HepG2 (cell line): ENCODE data around the gene RRM2. TPM values are rescaled to one million over a fixed set of nuclear protein-coding genes. Genes with fewer than 3 reads are reported as not detected.

Experiments
- AHR ChIP-seq: IDR thresholded peaks from 2 replicates; pipeline ENCODE4 v1.6.1; 2018; ENCODE audit warnings: missing genetic modification reagents, missing compliant biosample characterization
- CCDC6 ChIP-seq: sonication (generic); formaldehyde crosslinking; IDR thresholded peaks from 2 replicates; pipeline ENCODE4 v1.8.1; 2022; ENCODE audit warnings: mild to moderate bottlenecking, missing genetic modification reagents, moderate library complexity
- NBN ChIP-seq: fragments of 450-650 bp; conservative IDR thresholded peaks from 2 replicates; pipeline ENCODE4 v1.6.1; 2017
- SMARCC2 ChIP-seq: fragments of 450-650 bp; IDR thresholded peaks from 2 replicates; pipeline ENCODE4 v1.6.1; 2017; ENCODE audit warnings: antibody characterized with exemption, mild to moderate bottlenecking
- SPEN ChIP-seq: sonication (generic); formaldehyde crosslinking; IDR thresholded peaks from 2 replicates; pipeline ENCODE4 v1.5.1; 2020; ENCODE audit warnings: low read depth, mild to moderate bottlenecking, missing genetic modification reagents
- ZNF660 ChIP-seq: sonication (generic); formaldehyde crosslinking; IDR thresholded peaks from 2 replicates; pipeline ENCODE4 v1.5.1; 2020; ENCODE audit warnings: mild to moderate bottlenecking, low read depth, missing genetic modification reagents, borderline replicate concordance
- ZNF879 ChIP-seq: sonication (generic); formaldehyde crosslinking; IDR thresholded peaks from 2 replicates; pipeline ENCODE4 v1.8.1; 2023; ENCODE audit warnings: missing genetic modification reagents
- polyA plus RNA-seq, 8 experiments: library from polyadenylated mRNA; depleted of rRNA in 3 of 8; stranded (reverse) in 7 of 8; unstranded in 1 of 8; fragments of >200 nt; fragmentation: Illumina TruSeq in 4 of 8; extraction: Trizol in 4 of 8; gene quantifications; 2 replicates each; pipeline versions ENCODE4 v1.2.1 to v1.2.3, GENCODE V29; 2011 to 2016; ENCODE audit warnings: low read depth in 4 of 8, missing spikeins in 1 of 8, mixed read lengths in 1 of 8; ENCODE audit not compliant: insufficient read depth in 1 of 8
- total RNA-seq, 5 experiments: library from RNA; depleted of rRNA; stranded (reverse); fragments of >200 nt; fragmentation: Illumina TruSeq; extraction: Trizol; gene quantifications; 2 replicates each; pipeline ENCODE4 v1.2.3, GENCODE V29; 2016; ENCODE audit warnings: low read depth in 1 of 5
- TF ChIP-seq, protein P1 (sequence below): sonication (generic); formaldehyde crosslinking; IDR thresholded peaks from 2 replicates; pipeline ENCODE4 v1.5.1; 2020; ENCODE audit warnings: mild to moderate bottlenecking, missing genetic modification reagents, moderate library complexity
- TF ChIP-seq, protein P2 (sequence below): sonication (generic); formaldehyde crosslinking; conservative IDR thresholded peaks from 2 replicates; pipeline ENCODE4 v1.8.1; 2023; ENCODE audit warnings: missing genetic modification reagents
- TF ChIP-seq, protein P3 (sequence below): sonication (generic); formaldehyde crosslinking; conservative IDR thresholded peaks from 2 replicates; pipeline ENCODE4 v1.4.0; 2020; ENCODE audit warnings: missing genetic modification reagents
- TF ChIP-seq, protein P4 (sequence below): sonication (generic); formaldehyde crosslinking; IDR thresholded peaks from 2 replicates; pipeline ENCODE4 v1.4.0; 2020; ENCODE audit warnings: missing genetic modification reagents
- TF ChIP-seq, protein P5 (sequence below): sonication (generic); formaldehyde crosslinking; IDR thresholded peaks from 2 replicates; pipeline ENCODE4 v1.4.0; 2020; ENCODE audit warnings: missing genetic modification reagents
- TF ChIP-seq, protein P6 (sequence below): sonication (generic); formaldehyde crosslinking; IDR thresholded peaks from 2 replicates; pipeline ENCODE4 v1.5.1; 2020; ENCODE audit warnings: missing genetic modification reagents, mild to moderate bottlenecking, borderline replicate concordance
- TF ChIP-seq, protein P7 (sequence below): sonication (generic); formaldehyde crosslinking; IDR thresholded peaks from 2 replicates; pipeline ENCODE4 v1.8.0; 2022; ENCODE audit warnings: mild to moderate bottlenecking, missing genetic modification reagents, borderline replicate concordance

RRM2 gene
- total and polyA plus RNA-seq, 2 of the 13 experiments (the other 11 are each of a cell fraction or from before 2014, with no cell fraction given) = 31.3 to 150 TPM

DNA sequence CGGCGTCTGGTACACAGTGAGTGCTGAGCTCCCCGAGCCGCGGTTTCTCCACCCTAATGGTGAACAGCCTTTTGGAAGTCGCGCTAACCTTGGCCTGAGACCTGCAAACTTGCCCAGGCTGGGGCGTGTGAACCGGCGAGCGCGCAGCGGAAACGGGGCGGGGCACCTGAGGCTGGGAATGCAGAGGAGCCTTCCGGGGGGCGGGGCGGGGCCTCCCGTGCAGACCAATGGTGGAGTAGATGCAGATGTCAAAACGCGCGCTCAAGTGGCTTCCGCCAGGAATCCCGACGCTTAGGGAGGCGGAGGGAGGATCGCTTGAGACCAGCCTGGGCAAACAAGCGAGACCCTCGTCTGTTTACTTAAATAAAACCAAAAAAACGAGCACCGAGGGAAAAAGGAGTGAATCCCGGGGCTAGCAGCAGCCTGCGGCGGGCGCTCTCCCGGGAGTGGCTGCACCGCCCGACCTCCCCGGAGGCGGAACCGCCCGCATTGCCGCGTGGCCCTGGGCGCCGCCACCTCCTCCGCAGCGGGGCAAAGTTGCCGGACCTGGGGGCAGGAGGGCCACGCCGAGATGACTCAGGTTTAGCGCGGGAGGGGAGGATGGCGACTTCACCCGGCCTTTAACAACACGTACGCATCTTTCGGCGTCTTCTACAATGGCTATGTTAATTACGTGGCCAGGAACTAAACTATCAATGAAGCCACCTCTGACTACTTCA lies 2.2 kb upstream of the RRM2 start (continued):
- TF ChIP-seq, protein P1, sequence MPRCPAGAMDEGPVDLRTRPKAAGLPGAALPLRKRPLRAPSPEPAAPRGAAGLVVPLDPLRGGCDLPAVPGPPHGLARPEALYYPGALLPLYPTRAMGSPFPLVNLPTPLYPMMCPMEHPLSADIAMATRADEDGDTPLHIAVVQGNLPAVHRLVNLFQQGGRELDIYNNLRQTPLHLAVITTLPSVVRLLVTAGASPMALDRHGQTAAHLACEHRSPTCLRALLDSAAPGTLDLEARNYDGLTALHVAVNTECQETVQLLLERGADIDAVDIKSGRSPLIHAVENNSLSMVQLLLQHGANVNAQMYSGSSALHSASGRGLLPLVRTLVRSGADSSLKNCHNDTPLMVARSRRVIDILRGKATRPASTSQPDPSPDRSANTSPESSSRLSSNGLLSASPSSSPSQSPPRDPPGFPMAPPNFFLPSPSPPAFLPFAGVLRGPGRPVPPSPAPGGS = peak; percentile 92
- TF ChIP-seq ZNF660 (CRISPR knock-in tag) = no peak
- TF ChIP-seq, protein P2, sequence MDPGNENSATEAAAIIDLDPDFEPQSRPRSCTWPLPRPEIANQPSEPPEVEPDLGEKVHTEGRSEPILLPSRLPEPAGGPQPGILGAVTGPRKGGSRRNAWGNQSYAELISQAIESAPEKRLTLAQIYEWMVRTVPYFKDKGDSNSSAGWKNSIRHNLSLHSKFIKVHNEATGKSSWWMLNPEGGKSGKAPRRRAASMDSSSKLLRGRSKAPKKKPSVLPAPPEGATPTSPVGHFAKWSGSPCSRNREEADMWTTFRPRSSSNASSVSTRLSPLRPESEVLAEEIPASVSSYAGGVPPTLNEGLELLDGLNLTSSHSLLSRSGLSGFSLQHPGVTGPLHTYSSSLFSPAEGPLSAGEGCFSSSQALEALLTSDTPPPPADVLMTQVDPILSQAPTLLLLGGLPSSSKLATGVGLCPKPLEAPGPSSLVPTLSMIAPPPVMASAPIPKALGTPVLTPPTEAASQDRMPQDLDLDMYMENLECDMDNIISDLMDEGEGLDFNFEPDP (CRISPR knock-in tag) = 0 out of 2 replicates have a peak, but pooled peaks have one; percentile 64
- no peak for TF ChIP-seq ZNF879 (CRISPR knock-in tag)
- TF ChIP-seq, protein P3, sequence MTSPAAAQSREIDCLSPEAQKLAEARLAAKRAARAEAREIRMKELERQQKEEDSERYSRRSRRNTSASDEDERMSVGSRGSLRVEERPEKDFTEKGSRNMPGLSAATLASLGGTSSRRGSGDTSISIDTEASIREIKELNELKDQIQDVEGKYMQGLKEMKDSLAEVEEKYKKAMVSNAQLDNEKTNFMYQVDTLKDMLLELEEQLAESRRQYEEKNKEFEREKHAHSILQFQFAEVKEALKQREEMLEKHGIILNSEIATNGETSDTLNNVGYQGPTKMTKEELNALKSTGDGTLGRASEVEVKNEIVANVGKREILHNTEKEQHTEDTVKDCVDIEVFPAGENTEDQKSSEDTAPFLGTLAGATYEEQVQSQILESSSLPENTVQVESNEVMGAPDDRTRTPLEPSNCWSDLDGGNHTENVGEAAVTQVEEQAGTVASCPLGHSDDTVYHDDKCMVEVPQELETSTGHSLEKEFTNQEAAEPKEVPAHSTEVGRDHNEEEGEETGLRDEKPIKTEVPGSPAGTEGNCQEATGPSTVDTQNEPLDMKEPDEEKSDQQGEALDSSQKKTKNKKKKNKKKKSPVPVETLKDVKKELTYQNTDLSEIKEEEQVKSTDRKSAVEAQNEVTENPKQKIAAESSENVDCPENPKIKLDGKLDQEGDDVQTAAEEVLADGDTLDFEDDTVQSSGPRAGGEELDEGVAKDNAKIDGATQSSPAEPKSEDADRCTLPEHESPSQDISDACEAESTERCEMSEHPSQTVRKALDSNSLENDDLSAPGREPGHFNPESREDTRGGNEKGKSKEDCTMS (CRISPR knock-in tag) = peak; percentile 88
- TF ChIP-seq SPEN = peak; percentile 81; the same call in 1 of the 2 replicates
- TF ChIP-seq, protein P4, sequence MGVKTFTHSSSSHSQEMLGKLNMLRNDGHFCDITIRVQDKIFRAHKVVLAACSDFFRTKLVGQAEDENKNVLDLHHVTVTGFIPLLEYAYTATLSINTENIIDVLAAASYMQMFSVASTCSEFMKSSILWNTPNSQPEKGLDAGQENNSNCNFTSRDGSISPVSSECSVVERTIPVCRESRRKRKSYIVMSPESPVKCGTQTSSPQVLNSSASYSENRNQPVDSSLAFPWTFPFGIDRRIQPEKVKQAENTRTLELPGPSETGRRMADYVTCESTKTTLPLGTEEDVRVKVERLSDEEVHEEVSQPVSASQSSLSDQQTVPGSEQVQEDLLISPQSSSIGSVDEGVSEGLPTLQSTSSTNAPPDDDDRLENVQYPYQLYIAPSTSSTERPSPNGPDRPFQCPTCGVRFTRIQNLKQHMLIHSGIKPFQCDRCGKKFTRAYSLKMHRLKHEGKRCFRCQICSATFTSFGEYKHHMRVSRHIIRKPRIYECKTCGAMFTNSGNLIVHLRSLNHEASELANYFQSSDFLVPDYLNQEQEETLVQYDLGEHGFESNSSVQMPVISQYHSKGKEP = peak; percentile 59; the same call in 1 of the 2 replicates
- TF ChIP-seq CCDC6 (CRISPR knock-in tag) = peak; percentile 98
- TF ChIP-seq, protein P5, sequence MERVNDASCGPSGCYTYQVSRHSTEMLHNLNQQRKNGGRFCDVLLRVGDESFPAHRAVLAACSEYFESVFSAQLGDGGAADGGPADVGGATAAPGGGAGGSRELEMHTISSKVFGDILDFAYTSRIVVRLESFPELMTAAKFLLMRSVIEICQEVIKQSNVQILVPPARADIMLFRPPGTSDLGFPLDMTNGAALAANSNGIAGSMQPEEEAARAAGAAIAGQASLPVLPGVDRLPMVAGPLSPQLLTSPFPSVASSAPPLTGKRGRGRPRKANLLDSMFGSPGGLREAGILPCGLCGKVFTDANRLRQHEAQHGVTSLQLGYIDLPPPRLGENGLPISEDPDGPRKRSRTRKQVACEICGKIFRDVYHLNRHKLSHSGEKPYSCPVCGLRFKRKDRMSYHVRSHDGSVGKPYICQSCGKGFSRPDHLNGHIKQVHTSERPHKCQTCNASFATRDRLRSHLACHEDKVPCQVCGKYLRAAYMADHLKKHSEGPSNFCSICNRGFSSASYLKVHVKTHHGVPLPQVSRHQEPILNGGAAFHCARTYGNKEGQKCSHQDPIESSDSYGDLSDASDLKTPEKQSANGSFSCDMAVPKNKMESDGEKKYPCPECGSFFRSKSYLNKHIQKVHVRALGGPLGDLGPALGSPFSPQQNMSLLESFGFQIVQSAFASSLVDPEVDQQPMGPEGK (CRISPR knock-in tag) = peak; percentile 96
- TF ChIP-seq, protein P6, sequence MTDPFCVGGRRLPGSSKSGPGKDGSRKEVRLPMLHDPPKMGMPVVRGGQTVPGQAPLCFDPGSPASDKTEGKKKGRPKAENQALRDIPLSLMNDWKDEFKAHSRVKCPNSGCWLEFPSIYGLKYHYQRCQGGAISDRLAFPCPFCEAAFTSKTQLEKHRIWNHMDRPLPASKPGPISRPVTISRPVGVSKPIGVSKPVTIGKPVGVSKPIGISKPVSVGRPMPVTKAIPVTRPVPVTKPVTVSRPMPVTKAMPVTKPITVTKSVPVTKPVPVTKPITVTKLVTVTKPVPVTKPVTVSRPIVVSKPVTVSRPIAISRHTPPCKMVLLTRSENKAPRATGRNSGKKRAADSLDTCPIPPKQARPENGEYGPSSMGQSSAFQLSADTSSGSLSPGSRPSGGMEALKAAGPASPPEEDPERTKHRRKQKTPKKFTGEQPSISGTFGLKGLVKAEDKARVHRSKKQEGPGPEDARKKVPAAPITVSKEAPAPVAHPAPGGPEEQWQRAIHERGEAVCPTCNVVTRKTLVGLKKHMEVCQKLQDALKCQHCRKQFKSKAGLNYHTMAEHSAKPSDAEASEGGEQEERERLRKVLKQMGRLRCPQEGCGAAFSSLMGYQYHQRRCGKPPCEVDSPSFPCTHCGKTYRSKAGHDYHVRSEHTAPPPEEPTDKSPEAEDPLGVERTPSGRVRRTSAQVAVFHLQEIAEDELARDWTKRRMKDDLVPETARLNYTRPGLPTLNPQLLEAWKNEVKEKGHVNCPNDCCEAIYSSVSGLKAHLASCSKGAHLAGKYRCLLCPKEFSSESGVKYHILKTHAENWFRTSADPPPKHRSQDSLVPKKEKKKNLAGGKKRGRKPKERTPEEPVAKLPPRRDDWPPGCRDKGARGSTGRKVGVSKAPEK (CRISPR knock-in tag) = peak; percentile 88; the same call in 1 of the 2 replicates
- TF ChIP-seq AHR (CRISPR knock-in tag) = peak; percentile 82; the same call in 1 of the 2 replicates
- TF ChIP-seq, protein P7, sequence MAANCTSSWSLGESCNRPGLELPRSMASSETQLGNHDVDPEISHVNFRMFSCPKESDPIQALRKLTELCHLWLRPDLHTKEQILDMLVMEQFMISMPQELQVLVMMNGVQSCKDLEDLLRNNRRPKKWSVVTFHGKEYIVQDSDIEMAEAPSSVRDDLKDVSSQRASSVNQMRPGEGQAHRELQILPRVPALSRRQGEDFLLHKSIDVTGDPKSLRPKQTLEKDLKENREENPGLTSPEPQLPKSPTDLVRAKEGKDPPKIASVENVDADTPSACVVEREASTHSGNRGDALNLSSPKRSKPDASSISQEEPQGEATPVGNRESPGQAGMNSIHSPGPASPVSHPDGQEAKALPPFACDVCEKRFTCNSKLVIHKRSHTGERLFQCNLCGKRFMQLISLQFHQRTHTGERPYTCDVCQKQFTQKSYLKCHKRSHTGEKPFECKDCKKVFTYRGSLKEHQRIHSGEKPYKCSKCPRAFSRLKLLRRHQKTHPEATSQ (CRISPR knock-in tag) = peak; percentile 26; the same call in 1 of the 2 replicates
- TF ChIP-seq SMARCC2 = no peak
- no peak for TF ChIP-seq NBN
